Naive thymus-derived CD4-positive, alpha-beta T cell (primary cell): Measurements from ENCODE around the gene C17orf67. TPM values are rescaled to one million over a fixed set of nuclear protein-coding genes. Genes with fewer than 3 reads are reported as not detected.
A peak's percentile ranks its signal among the peaks of the same experiment; 100 is the strongest.

Source experiments
- ATAC-seq: fragments of 150-1000 bp; cut with Tn5 transposase; 2 replicates; pipeline ENCODE4 v1.10.0; 2021; ENCODE audit warnings: mild to moderate bottlenecking, moderate library complexity
- CTCF ChIA-PET: fragments of 350-600 bp; sonication (Branson Sonifier 250); formaldehyde crosslinking; loops from one replicate; lab custom pipeline; 2021; ENCODE audit warnings: antibody characterized with exemption; lab: Charles Lee
- POLR2A ChIA-PET: fragments of 350-600 bp; sonication (Branson Sonifier 250); formaldehyde crosslinking; loops from one replicate; lab custom pipeline; 2021; ENCODE audit warnings: antibody characterized with exemption, inconsistent platforms; lab: Charles Lee
- DNase-seq, 9 donors: peaks; one replicate each; pipeline versions ENCODE4 v3.0.0 to v3.0.0-alpha.2; 2020 to 2022; ENCODE audit warnings: mixed read lengths in 1 of 9
- H3K27ac ChIP-seq: one replicate; pipeline ENCODE4 v1.7.0; 2013; ENCODE audit warnings: mild to moderate bottlenecking, low read depth, low read length, moderate library complexity
- H3K27me3 ChIP-seq, 2 donors: one replicate each; pipeline ENCODE4 v1.7.0; 2013; ENCODE audit warnings: low read length in 2 of 2, mild to moderate bottlenecking in 2 of 2, moderate library complexity in 2 of 2; ENCODE audit not compliant: control insufficient read depth in 2 of 2, insufficient read depth in 2 of 2
- H3K36me3 ChIP-seq, 3 experiments: 1 replicate in 2 of 3; 2 replicates in 1 of 3; pipeline ENCODE4 v1.7.0; 2013; ENCODE audit warnings: low read length in 3 of 3, mild to moderate bottlenecking in 3 of 3, moderate library complexity in 1 of 3; ENCODE audit not compliant: insufficient read depth in 3 of 3, control insufficient read depth in 2 of 3
- H3K4me1 ChIP-seq, 2 donors: one replicate each; pipeline ENCODE4 v1.7.0; 2013; ENCODE audit warnings: low read length in 2 of 2, mild to moderate bottlenecking in 2 of 2, moderate library complexity in 1 of 2; ENCODE audit not compliant: control insufficient read depth in 2 of 2, insufficient read depth in 2 of 2
- H3K4me3 ChIP-seq: 2 replicates; pipeline ENCODE4 v1.7.0; 2013; ENCODE audit warnings: mild to moderate bottlenecking, low read length
- H3K9me3 ChIP-seq, 3 experiments: 1 replicate in 2 of 3; 2 replicates in 1 of 3; pipeline ENCODE4 v1.7.0; 2013; ENCODE audit warnings: low read length in 3 of 3; ENCODE audit not compliant: control insufficient read depth in 2 of 3
- H3K27ac Mint-ChIP-seq, 9 donors: one replicate each; pipeline ENCODE4 v1.8.0; 2020 to 2022; ENCODE audit warnings: mixed read lengths in 9 of 9, mild to moderate bottlenecking in 8 of 9, moderate library complexity in 5 of 9, inconsistent platforms in 2 of 9
- H3K27me3 Mint-ChIP-seq, 5 donors: one replicate each; pipeline ENCODE4 v1.8.0; 2021 to 2022; ENCODE audit warnings: mixed read lengths in 5 of 5, mild to moderate bottlenecking in 1 of 5
- H3K36me3 Mint-ChIP-seq, 5 donors: one replicate each; pipeline ENCODE4 v1.8.0; 2020 to 2022; ENCODE audit warnings: mixed read lengths in 5 of 5, mild to moderate bottlenecking in 3 of 5, inconsistent platforms in 1 of 5
- H3K4me1 Mint-ChIP-seq, 7 donors: one replicate each; pipeline ENCODE4 v1.8.0; 2020 to 2022; ENCODE audit warnings: mixed read lengths in 7 of 7, mild to moderate bottlenecking in 3 of 7, inconsistent platforms in 1 of 7
- H3K4me3 Mint-ChIP-seq, 10 donors: one replicate each; pipeline ENCODE4 v1.8.0; 2020 to 2022; ENCODE audit warnings: mild to moderate bottlenecking in 10 of 10, mixed read lengths in 10 of 10, moderate library complexity in 6 of 10, inconsistent platforms in 2 of 10
- H3K9me3 Mint-ChIP-seq, 11 donors: one replicate each; pipeline ENCODE4 v1.8.0; 2020 to 2022; ENCODE audit warnings: mixed read lengths in 11 of 11, mild to moderate bottlenecking in 4 of 11, inconsistent platforms in 1 of 11, moderate library complexity in 1 of 11
- intact Hi-C, 2 donors: fragments of 100-400 bp; cut with micrococcal nuclease; formaldehyde crosslinking; loops; one replicate each; pipeline ENCODE4 v1.15.1; 2023
- polyA plus RNA-seq, 2 donors: library from polyadenylated mRNA; unstranded; fragments of 300-500 nt; fragmentation: Illumina TruSeq; gene quantifications; one replicate each; pipeline ENCODE4 v1.2.3, GENCODE V29; 2021
- total RNA-seq, 6 experiments: library from RNA in 5 of 6; stranded (reverse) in 5 of 6; gene quantifications; 1 replicate in 5 of 6; 2 replicates in 1 of 6; pipeline ENCODE4 v1.2.3 and lab custom pipeline; 2021 to 2026

Gene C17orf67
- total and polyA plus RNA-seq, 7 experiments from 2014 or later = 1.1 to 9.1 (median 3.8) TPM

DNA sequence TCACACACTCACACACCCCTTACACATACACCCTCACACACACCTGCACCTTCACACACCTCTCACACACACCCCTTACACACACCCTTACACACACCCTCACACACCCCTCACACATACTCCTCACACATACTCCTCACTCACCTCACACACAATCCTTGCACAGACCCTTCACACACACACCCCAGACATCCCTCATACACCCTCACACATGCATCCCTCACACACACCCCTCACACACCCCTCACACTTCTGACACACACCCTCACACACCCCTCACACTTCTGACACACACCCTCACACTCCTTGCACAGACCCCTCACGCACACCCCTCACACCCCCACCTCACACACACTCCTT lies 23.9 kb downstream of the C17orf67 start:
- Histone ChIP-seq H3K9me3 (no peaks in the 10 kb centered on the region), H3K36me3 (peaks cover 0 to 5% (median 0%) of the 10 kb centered on the region in 3 experiments), H3K4me1 (no peaks in the 10 kb centered on the region), H3K4me3 (no peak overlapping the region), H3K27me3 (no peaks in the 10 kb centered on the region), H3K27ac (no peak overlapping the region)
- intact Hi-C loops = no loop called here
- ATAC-seq = peak; percentile 14
- no peak overlapping the region for H3K4me3 Mint-ChIP-seq
- H3K9me3 Mint-ChIP-seq = no peaks in the 10 kb centered on the region
- CTCF ChIA-PET = no interaction called here
- peaks cover 0 to 2% (median 0%) of the 10 kb centered on the region in 5 donors for H3K27me3 Mint-ChIP-seq
- peaks cover 0 to 25% (median 13%) of the 10 kb centered on the region in 5 donors for H3K36me3 Mint-ChIP-seq
- peaks cover 0 to 2% (median 0%) of the 10 kb centered on the region in 7 donors for H3K4me1 Mint-ChIP-seq
- no peak overlapping the region for H3K27ac Mint-ChIP-seq
- no peak for DNase-seq
- POLR2A ChIA-PET = no interaction called here

DNA sequence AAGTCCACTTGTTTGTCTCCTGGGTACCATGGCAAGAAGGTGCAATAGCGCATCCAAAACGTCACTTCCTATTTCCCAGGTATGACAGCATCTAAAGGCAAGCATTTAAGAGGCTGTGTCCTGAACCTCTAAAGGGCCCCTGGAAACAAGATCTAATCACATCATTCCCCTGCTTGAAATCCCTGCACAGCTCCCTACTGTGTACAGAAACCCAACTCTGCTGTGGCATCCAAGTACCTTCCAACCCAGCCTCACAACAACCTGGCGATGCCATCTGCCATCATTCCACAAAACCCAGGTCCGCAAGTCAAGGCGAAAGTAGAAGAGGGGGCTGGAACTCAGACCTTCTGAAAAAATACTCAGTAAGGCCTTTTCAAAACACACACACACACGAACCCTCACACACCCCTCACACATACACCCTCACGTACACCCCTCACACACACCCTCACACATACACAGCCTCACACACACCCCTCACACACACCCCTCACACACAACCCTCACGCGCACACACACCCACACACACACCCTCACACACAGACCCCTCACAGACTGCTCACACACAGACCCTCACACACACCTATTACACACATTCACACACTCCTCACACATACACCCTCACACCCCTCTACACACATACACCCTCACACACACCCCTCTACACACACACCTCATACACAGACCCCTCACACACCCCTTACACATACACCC lies 24.5 kb downstream of the C17orf67 start:
- H3K4me1 Mint-ChIP-seq = peaks cover 0 to 2% (median 0%) of the 10 kb centered on the region in 7 donors
- POLR2A ChIA-PET = no interaction called here

DNA sequence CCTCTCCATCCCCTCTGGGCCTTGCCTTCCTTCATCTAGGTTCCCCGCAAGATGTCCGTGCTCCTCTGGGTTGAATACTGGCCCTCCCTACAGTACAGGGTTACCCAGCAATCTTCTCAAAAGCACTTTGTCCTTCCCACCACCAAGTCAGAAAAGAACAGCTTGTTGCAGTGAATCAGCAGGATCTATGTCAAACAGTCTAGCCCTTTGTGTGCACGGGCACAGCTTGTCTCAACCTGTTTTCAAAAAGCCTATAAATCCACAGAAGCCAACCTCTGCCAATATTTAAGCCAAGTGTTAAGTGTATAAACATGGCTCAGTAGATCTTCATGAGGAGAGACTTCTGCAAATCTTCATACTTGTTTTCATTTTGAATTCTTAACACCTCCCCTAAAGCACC lies 25.2 kb downstream of the C17orf67 start:
- ATAC-seq (no peak), DNase-seq (no peak)
- no peaks in the 10 kb centered on the region for H3K36me3 ChIP-seq
- H3K9me3 ChIP-seq = no peaks in the 10 kb centered on the region
- H3K4me3 ChIP-seq = no peak overlapping the region
- no peak overlapping the region for H3K4me3 Mint-ChIP-seq
- intact Hi-C loops = no loop called here
- no peak overlapping the region for H3K27ac ChIP-seq
- H3K9me3 Mint-ChIP-seq = no peaks in the 10 kb centered on the region
- peaks cover 0 to 2% (median 0%) of the 10 kb centered on the region in 5 donors for H3K27me3 Mint-ChIP-seq
- H3K27me3 ChIP-seq = no peaks in the 10 kb centered on the region
- H3K4me1 Mint-ChIP-seq = peaks cover 0 to 2% (median 0%) of the 10 kb centered on the region in 7 donors
- peaks cover 0 to 24% (median 12%) of the 10 kb centered on the region in 5 donors for H3K36me3 Mint-ChIP-seq
- H3K4me1 ChIP-seq = no peaks in the 10 kb centered on the region
- CTCF ChIA-PET = no interaction called here
- POLR2A ChIA-PET = no interaction called here
- H3K27ac Mint-ChIP-seq = no peak overlapping the region

More for the DNA sequence above, 24.5 kb downstream of the C17orf67 start:
- CTCF ChIA-PET = no interaction called here
- Mint-ChIP-seq H3K27me3 (peaks cover 0 to 2% (median 0%) of the 10 kb centered on the region in 5 donors), H3K36me3 (peaks cover 0 to 25% (median 14%) of the 10 kb centered on the region in 5 donors), H3K4me3 (no peak overlapping the region), H3K27ac (no peak overlapping the region), H3K9me3 (no peaks in the 10 kb centered on the region)
- Histone ChIP-seq H3K9me3 (no peaks in the 10 kb centered on the region), H3K27me3 (no peaks in the 10 kb centered on the region), H3K27ac (no peak overlapping the region), H3K36me3 (no peaks in the 10 kb centered on the region), H3K4me1 (no peaks in the 10 kb centered on the region), H3K4me3 (no peak overlapping the region)
- intact Hi-C loops = no loop called here
- DNase-seq (no peak), ATAC-seq (peak; percentile 37)

DNA sequence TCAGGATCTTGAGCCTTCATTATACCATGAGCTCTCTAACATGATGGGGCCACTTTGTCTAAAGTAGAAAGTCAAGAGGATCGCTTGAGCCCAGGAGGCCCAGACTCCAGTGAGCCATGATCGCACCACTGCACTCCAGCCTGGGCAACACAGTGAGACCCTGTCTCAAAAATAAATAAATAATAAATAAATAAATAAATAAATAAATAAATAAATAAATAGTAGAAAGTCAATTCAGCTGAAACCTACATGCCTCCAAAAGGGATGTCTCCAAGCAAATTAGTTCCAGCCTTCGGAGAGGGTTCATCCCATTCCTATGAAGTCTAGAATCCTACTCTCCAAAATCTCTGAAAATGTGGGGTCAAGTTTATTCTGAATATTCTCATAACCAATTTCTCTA lies 26.0 kb downstream of the C17orf67 start:
- Mint-ChIP-seq H3K27ac (no peak overlapping the region), H3K4me1 (peaks cover 0 to 2% (median 0%) of the 10 kb centered on the region in 7 donors), H3K9me3 (no peaks in the 10 kb centered on the region), H3K36me3 (peaks cover 0 to 20% (median 14%) of the 10 kb centered on the region in 5 donors), H3K27me3 (no peaks in the 10 kb centered on the region), H3K4me3 (no peak overlapping the region)
- ChIA-PET POLR2A (no interaction called here), CTCF (no interaction called here)
- Histone ChIP-seq H3K4me1 (no peaks in the 10 kb centered on the region), H3K9me3 (no peaks in the 10 kb centered on the region), H3K36me3 (no peaks in the 10 kb centered on the region), H3K27me3 (no peaks in the 10 kb centered on the region), H3K27ac (no peak overlapping the region), H3K4me3 (no peak overlapping the region)
- intact Hi-C loops = no loop called here
- no peak for DNase-seq
- no peak for ATAC-seq

DNA sequence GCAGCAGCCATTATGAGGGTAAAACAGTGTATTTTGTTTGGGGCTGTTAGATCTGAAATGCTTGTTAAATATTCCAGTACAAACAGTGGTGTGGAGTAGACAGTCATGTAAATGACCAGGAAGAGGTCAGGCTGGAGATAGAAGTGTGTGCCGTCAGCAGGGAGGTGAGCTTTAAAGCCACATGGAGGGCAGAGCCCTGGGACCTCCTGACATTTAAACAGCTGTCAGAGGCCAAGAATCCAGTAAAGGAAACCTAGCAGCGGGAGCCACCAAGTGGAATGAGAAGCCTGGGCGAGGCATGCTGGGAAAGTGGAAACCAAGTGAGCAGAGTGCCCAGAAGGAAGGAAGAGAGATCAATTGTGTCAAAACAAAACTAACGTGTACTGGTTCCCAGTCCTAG lies 26.8 kb downstream of the C17orf67 start:
- no peak overlapping the region for H3K4me3 ChIP-seq
- H3K36me3 ChIP-seq = no peaks in the 10 kb centered on the region
- no peak for DNase-seq
- no peak for ATAC-seq
- H3K27me3 ChIP-seq = no peaks in the 10 kb centered on the region
- Mint-ChIP-seq H3K27ac (peak overlapping the region in 2 of 9 donors; percentile 16 to 37), H3K36me3 (peaks cover 0 to 16% (median 9%) of the 10 kb centered on the region in 5 donors), H3K9me3 (no peaks in the 10 kb centered on the region), H3K4me3 (no peak overlapping the region), H3K4me1 (peaks cover 0 to 2% (median 0%) of the 10 kb centered on the region in 7 donors), H3K27me3 (no peaks in the 10 kb centered on the region)
- ChIA-PET POLR2A (no interaction called here), CTCF (interaction anchor here (0.5 kb wide), 1 partner anchor 90 kb away, joined by 4 read pairs; no protein-coding TSS in a partner anchor)
- no peaks in the 10 kb centered on the region for H3K9me3 ChIP-seq
- H3K27ac ChIP-seq = no peak overlapping the region
- intact Hi-C loops = no loop called here
- H3K4me1 ChIP-seq = no peaks in the 10 kb centered on the region

DNA sequence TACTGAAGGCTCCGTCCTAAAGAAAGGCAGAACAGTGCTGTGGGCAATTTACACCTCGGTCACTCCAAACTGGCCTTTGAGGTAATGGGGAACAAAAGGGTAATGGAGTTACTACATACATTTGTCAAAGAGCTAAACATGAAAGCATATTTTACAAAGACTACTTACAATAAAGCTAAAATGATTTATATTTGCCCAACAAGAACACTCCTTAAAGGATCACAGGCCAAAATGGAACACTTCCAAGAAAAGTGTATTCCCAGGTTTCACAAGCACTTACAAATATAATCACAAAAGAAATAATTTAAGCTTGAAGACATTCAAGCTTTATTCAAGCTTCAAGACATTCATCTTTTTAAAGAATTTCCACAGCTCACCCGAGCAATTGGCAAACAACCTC lies 29.3 kb downstream of the C17orf67 start:
- H3K36me3 Mint-ChIP-seq = peaks cover 0 to 19% (median 17%) of the 10 kb centered on the region in 5 donors
- ATAC-seq = no peak
- no peak overlapping the region for H3K4me3 Mint-ChIP-seq
- CTCF ChIA-PET = interaction anchor here (0.6 kb wide), 1 partner anchor 138 kb away, joined by 3 read pairs; no protein-coding TSS in a partner anchor
- Histone ChIP-seq H3K4me3 (no peak overlapping the region), H3K9me3 (no peaks in the 10 kb centered on the region), H3K36me3 (no peaks in the 10 kb centered on the region), H3K27ac (no peak overlapping the region), H3K4me1 (no peaks in the 10 kb centered on the region), H3K27me3 (no peaks in the 10 kb centered on the region)
- peaks cover 0 to 2% (median 0%) of the 10 kb centered on the region in 11 donors for H3K9me3 Mint-ChIP-seq
- no peaks in the 10 kb centered on the region for H3K27me3 Mint-ChIP-seq
- H3K4me1 Mint-ChIP-seq = no peaks in the 10 kb centered on the region
- no peak for DNase-seq
- POLR2A ChIA-PET = no interaction called here
- intact Hi-C loops = no loop called here
- H3K27ac Mint-ChIP-seq = no peak overlapping the region

DNA sequence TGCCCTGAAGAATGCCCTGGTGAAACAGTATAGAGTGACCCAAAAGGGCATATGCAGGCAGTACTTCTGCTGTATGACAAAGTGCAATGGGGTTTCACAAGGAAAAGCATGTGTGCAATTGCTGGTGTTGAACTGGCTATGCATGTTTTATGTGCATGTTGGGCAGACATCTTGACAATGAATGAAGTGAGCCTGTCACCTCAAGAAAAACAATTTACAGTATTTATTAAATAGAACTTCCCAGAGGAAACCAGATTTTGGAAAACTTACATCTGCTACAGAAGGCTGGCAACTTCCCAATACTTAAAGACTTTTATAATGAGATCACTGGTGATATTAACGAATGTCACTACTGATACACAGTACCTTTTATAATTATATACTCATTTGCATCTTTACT lies 30.6 kb downstream of the C17orf67 start:
- H3K4me3 ChIP-seq = no peak overlapping the region
- Mint-ChIP-seq H3K27me3 (no peaks in the 10 kb centered on the region), H3K4me1 (no peaks in the 10 kb centered on the region), H3K9me3 (peaks cover 0 to 2% (median 0%) of the 10 kb centered on the region in 11 donors), H3K27ac (no peak overlapping the region), H3K4me3 (no peak overlapping the region), H3K36me3 (peaks cover 0 to 20% (median 18%) of the 10 kb centered on the region in 5 donors)
- intact Hi-C loops = no loop called here
- DNase-seq = no peak
- no peaks in the 10 kb centered on the region for H3K4me1 ChIP-seq
- H3K27ac ChIP-seq = no peak overlapping the region
- ChIA-PET POLR2A (no interaction called here), CTCF (no interaction called here)
- no peak for ATAC-seq
- no peaks in the 10 kb centered on the region for H3K36me3 ChIP-seq
- H3K27me3 ChIP-seq = no peaks in the 10 kb centered on the region
- H3K9me3 ChIP-seq = no peaks in the 10 kb centered on the region
